GM21367 (cell line): ENCODE data around the gene EYA4.

Experiments
- ATAC-seq: cut with Tn5 transposase; IDR thresholded peaks from one replicate; pipeline ENCODE4 v1.9.1; 2021; ENCODE audit not compliant: unreplicated experiment

Gene EYA4

DNA sequence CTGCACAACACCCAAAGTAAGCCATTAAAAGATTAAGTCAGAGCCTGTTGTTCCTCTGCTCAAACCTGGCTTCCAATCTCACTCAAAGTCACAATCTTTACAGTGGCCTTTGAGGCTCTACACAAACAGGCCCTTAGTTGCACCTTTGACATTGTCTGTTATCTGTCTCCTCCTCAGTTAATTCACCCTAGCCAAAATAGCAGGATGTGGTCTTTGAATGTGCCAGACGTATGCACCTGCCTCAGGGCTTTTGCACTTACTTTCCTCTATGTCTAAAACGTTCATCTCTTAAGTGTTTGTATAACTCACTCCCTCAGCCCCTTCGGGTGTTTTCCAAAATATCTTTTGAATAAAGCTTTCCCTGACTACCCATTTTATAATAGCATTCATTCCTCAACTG lies 107.7 kb downstream of the EYA4 start:
- no peak for ATAC-seq

DNA sequence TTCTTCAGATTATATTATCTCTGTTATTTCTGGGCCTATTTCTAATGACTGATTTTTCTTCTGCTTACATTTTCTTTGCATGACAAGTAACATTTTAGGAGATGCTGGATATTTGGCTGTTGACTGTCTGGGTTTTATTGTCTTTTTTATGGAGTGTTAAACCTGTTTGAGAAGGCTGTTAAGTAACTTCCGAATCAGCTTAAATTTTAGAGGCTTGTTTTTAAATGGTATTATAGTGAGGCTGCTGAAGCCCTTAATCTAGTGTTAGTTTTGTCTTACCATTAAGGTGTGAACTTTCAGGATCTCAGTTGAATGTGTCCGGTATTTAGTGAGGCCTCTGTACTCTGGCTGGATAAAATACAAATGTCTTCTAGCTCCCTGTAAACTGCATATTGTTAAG lies 109.8 kb downstream of the EYA4 start:
- ATAC-seq = no peak

DNA sequence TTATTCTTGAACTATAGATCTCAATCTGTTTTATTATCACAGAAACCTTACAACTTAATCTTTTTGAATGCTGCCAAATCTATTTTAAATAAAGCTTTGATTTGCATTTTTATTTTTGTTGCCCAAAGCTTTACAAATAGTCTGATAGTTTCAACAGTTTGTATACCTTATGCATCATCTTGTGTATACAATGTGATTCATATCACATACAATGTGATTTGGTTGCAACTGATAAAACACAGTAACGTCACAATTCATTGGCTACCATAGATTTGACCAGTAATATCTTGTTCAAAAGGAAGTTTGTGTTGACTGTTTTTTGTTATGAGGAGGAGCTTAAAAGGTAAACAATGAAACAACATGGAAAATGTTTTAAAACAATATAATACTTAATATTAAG lies 110.9 kb downstream of the EYA4 start:
- no peak for ATAC-seq

DNA sequence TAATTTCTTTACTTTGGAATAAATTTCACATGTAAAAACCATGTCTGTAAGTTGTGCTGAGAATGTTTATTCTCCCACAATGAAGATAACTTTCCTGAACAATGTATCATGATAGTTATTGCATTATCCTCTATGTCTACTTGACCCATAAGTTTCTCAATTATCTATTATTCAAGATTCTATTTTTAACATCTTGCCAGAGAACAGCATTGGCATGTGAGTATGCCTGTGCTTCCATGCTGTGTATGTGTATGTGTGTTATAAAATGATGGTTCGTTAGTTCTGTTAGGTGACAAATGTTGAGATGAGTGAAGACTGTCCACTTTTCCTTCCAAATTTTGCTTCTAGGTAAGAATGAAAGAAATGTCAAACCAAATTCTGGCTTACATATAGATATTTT lies 111.9 kb downstream of the EYA4 start:
- no peak for ATAC-seq

DNA sequence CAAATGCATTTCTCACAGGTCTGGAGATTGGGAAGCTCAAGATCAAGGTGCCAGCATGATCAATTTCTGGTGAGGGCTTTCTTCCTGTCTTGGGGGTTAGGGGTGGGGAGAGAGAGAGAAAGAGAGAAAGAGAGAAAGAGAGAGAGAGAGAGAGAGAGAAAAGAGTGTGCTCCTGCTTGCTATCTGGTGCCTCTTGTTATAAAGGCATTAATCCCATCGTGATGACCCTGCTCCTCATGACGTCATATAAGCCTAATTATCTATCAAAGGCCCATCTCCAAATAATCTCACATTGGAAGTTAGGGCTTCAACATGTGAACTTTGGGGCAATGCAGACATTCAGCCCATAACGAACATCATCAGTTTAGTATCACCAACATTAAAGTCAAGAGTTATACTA lies 114.8 kb downstream of the EYA4 start:
- no peak for ATAC-seq

DNA sequence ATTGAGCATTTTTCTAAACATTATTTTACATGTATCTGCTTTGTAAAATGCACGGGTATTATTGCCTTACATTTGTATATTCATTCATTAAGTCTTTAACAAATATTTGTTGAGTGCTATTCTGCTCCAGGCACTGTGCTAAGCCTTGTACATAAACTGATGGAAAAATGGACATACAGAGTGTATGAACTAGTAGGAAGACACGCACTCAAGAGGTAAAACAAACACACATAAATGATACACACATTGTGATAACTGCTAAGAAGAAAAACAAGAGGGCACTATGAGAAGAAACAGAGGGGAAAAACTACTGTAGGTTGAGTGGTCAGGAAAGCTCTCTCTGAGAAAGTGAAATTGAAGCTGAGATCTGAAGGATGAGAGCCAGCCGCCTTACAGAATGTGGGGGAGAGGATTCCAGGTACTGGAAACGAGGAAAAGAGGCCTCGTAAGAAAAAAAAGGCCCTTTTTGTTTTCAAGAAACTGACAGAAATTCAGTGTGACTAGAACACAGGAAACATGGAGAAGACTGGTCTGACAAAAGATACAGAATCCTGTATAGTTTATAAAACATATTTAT lies 117.5 kb downstream of the EYA4 start:
- ATAC-seq = no peak

DNA sequence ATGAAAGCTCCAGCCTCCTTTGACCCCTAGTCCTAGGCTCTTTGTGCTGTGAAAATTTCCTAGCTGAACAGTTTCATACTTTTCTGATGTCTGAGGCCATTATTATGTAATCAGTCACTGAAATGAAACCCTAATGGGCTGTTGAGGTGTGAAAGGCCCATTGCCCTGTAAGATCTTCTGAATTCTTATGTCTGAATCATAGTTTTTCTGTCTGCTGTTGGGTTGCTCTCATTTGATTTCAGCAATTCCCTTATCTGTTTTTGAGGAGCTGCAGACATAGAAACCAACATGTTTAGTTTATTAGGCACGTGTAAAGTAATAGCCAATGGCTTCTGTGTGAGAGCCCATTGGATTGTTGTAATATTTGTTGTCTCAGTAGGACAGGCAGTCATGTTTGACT lies 118.1 kb downstream of the EYA4 start:
- no peak for ATAC-seq

DNA sequence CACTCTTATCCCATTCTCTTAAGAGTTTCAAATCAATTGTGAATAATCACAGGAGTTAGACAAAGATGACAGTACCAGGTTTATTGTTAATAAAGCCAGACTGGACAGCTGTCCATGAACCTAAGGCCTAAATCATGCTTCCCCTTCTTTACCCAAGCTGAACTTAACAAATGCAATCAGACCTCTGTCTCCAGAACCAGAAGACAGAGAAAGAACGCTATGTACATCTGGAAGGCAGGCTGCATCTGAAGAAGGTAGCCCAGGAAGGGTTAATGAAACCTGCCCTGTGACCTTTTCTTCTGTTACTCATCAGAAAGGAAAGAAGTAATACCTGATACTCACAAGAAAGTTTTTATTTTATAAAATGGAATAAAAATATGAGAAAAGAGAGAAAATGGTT lies 118.6 kb downstream of the EYA4 start:
- ATAC-seq = no peak

DNA sequence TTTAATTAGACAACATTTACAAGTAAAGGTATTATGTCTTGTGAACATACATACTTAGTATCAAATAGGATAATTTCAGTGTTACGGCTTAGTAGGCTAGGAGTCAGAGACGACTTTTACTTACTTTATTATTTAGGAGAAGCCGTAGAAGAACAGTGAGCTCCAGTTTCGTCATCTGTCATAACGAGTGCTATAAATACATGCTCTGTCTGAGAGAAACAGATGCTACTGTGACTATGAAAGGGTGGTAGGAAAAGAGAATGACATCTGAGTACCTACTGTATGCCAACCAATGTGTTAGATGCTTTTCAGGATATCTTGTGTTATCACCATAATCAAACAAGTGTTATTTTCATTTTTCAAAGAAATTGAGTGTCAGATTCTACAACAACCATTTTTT lies 119.0 kb downstream of the EYA4 start:
- no peak for ATAC-seq

DNA sequence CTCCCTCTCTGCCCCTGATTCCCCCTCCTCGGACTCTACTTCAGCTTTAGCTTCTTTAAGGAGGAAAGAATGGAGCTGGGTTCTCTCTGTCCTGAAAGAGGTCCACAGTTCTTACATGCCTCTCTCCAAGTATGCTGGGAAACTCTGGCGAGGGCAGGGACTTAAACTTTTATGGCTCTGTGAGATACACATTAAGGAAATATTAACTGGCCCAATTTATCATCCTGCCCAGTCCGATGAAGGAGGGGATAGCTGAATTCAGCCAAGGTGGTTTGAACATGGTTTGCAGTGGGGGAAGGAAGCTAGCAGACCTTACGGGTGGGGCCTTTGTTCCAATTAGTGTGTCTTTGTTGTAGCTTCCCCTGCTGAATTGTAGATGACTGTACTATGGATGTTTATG lies 121.7 kb downstream of the EYA4 start:
- no peak for ATAC-seq

DNA sequence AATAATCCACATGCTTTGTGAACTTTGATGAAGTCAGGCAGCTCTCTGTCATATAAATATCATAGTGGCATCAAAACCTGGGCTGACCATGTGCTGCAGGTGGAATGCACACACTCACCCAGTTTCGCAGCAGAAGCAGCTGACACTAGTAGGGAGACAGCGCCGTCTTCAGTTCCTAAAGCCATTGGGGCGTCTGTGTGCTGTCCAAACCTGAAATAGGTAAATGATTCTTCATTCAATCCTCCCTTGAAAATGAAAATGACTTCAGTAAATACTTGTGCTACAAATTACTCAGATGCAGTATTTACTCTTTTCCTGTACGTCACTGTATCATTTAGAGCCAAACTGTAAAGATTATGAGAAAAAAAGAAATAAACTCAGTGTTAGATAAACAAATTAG lies 127.5 kb downstream of the EYA4 start:
- ATAC-seq = no peak

DNA sequence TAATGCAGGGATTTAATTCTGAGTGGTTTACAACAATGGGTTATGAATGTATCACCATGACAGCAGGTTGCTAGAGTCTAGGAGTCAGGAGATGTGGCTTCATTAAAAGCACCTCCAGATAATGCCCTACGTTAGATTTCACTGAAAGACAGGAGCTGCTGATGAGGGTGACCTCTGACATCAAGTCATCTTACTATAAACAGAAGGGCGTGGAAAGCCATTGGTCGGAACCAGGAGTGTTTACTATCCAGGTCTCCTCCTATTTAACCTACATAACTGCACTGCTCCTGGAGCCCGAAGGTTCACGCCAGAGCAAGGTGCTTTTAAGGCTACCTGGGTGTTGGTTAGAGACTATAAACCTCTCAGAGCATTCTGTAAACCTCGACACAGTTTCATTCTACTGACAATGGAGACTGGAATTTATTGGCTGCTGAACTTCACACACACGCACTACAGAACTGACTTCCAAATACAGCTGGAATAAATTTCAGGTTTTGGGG lies 128.7 kb downstream of the EYA4 start:
- ATAC-seq = no peak

DNA sequence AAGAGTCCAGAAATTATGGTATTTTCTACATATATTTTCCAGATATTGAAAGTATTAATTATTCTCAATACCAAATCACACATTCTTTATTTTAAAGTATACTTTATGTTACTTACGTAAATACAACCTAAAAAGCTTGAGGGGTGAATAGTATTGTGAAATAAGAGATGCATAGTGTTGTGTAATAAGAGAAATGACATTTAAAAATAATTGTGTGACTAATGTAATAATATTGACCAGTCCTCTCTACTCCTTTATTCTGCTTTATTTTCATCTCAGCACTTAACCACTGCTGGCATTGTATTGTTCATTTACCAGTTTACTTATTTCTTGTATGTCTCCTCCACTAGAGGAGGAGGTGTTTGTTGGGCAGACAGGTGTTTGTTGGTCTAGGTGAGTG lies 135.6 kb downstream of the EYA4 start:
- no peak for ATAC-seq

DNA sequence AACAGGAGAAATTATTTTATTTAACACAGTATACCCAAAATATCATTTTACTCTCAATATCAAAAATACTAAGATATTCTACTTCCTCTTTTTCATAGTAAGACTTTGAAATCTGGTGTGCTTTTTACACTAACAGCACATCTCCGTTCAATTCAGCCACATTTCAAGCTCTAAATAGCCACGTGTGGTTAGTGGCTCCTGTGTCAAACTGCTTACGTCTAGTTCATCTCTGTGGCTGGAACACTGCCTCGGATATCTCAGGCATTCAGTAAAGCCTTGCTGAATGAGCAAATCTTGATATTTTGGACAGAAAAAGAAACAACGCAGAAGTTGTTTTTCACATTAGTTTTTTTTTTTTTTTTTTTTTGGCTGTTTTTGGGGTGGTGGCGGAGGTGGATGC lies 136.1 kb downstream of the EYA4 start:
- no peak for ATAC-seq

DNA sequence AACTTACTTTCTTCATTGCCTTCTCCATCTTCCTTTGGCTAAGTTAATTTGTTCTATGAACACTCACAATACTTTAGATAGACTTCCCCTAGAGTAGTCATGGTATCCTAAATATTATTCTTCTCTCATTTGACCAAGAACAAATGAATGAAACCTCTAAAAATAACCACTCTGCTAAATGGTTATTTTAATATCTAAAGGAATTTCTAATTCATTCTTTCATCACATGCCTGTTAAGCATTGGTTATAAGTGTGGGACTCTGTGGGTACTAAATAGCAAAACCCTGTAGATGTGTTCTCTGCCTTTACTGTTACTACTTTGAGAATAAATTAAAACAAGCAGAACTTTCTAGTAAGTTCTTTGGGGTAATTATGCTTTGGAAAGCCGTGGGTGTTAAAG lies 138.9 kb downstream of the EYA4 start:
- no peak for ATAC-seq

DNA sequence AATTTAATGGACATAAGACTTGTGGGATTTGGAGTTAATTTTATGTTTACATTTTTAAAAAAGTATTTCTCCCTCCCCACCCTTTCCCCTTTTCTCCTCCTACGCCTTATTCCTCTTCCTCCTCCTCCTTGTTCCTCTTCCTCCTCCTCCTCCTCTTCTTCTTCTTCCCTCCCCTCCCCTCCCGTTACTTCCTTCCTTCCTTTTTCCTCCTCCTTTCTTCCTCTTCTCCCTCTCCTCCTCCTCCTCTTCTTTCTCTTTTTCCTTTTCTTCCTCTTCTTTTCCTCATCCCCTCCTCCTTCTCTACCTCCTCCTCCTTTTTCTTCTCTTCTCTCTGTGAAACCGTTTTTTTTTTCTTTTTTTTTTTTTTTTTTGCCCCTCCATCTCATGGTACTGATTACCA lies 139.6 kb downstream of the EYA4 start:
- ATAC-seq = no peak

DNA sequence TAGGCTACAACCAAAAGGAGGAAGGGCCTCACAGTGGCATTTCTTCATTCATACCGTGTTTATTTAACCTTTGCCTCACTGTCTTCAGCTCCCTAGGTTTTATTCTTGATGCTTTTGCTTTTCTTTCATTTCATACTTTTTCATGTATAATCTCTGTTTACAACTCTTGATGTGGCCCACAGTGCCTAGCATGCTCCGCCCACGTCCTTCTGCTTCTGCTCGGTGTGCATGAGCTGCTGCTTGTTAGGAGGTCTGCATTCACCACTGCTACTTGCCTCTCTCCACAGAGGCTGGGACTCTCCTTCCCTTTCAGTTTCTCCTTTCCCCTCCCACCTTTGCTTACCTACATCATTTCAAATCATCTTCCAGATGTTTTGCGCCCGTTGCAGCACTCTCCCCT lies 147.6 kb downstream of the EYA4 start:
- ATAC-seq = no peak

DNA sequence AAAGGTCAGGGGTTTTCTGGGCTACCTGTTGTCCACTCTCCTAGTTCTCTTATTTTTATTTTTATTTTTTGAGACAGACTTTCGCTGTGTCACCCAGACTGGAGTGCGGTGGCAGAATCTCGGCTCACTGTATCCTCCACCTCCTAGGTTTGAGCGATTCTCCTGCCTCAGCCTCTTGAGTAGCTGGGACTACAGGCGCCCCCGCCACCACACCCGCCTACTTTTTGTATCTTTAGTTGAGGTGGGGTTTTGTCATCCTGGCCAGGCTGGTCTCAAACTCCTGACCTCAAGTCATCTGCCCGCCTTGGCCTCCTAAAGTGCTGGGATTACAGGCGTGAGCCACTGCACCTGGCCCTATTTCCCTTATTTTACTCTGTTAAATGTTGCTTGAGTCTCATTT lies 149.0 kb downstream of the EYA4 start:
- no peak for ATAC-seq

DNA sequence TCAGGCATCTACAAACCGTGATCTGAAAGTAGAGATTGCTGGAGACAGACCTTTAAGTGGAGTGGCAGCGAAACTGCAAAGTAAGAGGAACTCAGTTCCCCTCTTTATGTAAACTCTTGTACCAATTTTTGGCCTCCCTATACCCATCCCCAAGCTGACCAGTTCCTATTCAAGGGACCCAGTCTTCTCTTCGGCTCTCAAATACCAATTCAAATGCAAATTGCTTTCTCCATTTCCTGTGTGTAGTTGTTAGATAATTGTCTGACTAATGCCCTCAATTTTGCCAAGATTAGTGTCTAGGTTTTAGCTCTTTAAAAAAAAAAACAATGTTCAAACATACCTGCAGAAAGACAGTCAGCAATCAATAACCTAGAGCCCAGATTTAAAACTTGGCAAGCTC lies 150.9 kb downstream of the EYA4 start:
- ATAC-seq = no peak

DNA sequence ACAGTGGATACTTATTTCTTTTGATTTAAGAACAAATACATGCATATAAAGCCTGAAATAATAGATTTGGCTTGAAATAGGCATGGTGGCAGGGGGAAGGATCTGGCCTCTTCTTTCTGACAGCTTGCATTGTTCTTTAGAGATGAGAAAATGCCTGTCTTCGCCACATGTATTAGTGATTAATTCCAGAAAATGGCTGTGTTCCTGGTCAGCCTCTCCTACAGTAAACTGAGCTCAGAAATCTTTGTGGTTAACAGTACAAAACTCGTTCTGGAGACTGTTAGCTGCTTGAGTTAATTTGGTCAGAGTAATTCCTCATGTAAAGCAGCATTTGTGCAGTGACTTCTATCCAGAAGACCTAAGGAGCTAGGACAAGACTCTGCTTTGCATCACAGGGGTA lies 151.5 kb downstream of the EYA4 start:
- ATAC-seq = no peak

DNA sequence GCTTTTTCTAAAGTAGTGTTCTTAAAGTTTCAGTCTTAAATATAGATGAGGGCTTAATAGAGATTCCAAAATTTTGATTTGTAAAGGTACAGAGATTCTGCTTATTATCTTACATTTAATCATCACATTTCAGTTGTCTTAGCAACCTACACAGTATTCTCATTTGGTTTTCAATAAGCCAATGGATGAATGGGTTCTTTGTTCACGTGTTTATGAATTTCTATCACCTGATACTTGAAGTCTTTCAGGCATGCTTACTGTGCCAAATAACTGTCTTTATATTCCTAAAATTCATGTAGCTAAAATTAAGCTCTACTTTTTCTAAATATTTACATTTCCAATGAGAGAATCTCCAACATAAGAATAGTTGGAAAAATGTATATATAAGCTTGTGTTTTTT lies 152.7 kb downstream of the EYA4 start:
- no peak for ATAC-seq

DNA sequence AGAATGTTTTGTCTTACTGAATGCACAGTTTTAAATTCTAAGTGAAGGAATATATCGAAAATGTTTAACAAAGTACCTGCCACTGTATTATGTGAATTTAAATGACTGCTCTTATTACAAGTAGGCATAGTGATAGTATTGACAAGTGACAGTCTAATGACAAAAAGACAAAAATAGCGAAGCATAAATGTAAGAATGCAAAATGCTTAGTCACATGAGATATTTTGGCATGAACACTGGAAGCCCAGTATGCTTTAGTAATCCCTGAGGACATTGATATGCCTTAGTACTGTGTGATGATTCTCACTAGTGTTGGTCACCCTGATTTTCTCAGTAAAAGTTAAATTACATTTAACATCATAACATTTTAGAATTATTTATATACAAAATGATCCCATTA lies 153.5 kb downstream of the EYA4 start:
- no peak for ATAC-seq

DNA sequence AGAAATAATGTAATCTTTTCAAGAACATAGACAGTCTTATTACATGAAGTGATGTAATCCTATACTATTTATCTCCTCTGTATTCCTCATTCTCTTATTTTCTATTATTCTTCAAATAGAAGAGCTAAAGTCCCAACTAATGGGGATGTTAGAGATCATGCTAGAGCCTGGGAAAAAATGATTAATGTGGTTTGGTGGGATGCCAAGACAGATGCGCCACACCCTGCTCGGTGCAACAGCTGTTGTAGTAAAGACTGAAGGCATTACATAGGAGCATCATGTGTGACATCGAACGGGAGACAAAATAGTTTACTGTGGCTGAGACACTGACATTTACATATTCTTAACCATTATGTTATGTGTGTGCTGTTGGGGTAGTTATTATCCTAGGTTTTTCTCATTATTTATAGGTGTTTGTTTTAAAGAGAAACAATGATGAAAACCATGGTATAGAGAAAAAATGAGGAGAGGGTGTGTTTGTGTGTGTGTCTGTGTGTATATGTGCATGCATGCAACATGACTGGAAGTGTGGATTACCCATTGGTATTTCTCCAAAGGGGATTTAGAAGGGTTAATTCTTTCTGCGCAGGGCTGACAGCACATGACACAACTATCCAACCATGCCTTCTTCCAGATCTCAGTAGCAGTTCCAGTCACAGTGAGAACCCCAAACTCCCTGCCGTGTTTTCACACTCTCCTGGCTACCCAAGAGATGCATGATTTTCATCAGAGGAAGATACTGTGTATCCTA lies 155.3 kb downstream of the EYA4 start:
- ATAC-seq = no peak
